Measurements from ENCODE around the gene KLC4. TPM values are rescaled to one million over a fixed set of nuclear protein-coding genes. Genes with fewer than 3 reads are reported as not detected.

KLC4 gene
- total and polyA plus RNA-seq, 9 of the 15 experiments (the other 6 are each of a cell fraction or from before 2014, with no cell fraction given), result 1.7 to 16.2 (median 7.7) TPM

DNA sequence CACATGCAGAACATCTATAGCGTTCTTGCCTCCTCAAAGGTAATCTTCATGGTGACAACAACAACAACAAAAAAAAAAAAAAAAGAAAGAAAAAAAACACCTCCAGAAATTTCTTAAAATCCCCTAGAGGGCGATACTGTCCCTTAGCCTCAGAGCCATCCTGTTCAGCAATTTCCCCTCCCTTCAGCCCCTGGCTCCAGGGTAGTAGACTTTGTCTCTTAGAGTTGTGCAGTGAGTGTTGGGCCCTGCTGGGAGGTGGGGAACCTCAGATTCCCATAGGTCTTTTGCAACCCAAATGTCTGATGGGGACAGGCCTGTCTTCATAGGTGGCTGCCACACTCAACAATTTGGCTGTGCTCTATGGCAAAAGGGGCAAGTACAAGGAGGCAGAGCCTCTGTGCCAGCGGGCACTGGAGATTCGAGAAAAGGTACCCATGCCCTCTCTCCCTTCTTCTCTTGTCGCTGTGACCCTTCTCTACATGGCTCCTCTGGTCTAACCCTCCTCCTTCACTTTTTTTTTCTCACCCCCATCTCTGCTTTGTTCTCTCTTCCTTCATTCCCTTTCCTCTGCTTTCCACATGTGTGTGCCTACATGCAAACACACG, 10.7 kb downstream of the KLC4 start (continued):
- TF ChIP-seq ZNF384 (IDR thresholded peaks at IDR 0.05; ENCODE audit: low read depth, low read length) (peak; percentile 99), FOXK2 (conservative IDR thresholded peaks at IDR 0.05 in 1 of 2, IDR thresholded peaks at IDR 0.05 in 1 of 2; ENCODE audit: low read depth in 2 of 2) (peak; percentile 55 to 82; a peak in 3 of 4 replicates), SP2 (IDR thresholded peaks at IDR 0.05; ENCODE audit: extremely low read depth, low read depth, low read length, poor library complexity, severe bottlenecking) (no peak), TSC22D4 (tag; IDR thresholded peaks at IDR 0.05) (no peak), HDAC6 (IDR thresholded peaks at IDR 0.05; ENCODE audit: low read depth, low read length) (no peak), POLR2G (IDR thresholded peaks at IDR 0.05; ENCODE audit: low read depth, low read length) (no peak), NCOA4 (IDR thresholded peaks at IDR 0.05; ENCODE audit: partially characterized antibody) (no peak), SMC3 (conservative IDR thresholded peaks at IDR 0.05; ENCODE audit: insufficient read depth, low read depth, low read length) (peak; percentile 51), JUND (IDR thresholded peaks at IDR 0.05; ENCODE audit: borderline replicate concordance, low read depth, low read length) (peak; percentile 42; the same call in 1 of the 2 replicates), JUND (tag; IDR thresholded peaks at IDR 0.05; ENCODE audit: borderline replicate concordance, low read depth, low read length) (no peak), FOXJ2 (tag; IDR thresholded peaks at IDR 0.05) (peak; percentile 75; the same call in 1 of the 2 replicates)
- TF ChIP-seq, protein P1, sequence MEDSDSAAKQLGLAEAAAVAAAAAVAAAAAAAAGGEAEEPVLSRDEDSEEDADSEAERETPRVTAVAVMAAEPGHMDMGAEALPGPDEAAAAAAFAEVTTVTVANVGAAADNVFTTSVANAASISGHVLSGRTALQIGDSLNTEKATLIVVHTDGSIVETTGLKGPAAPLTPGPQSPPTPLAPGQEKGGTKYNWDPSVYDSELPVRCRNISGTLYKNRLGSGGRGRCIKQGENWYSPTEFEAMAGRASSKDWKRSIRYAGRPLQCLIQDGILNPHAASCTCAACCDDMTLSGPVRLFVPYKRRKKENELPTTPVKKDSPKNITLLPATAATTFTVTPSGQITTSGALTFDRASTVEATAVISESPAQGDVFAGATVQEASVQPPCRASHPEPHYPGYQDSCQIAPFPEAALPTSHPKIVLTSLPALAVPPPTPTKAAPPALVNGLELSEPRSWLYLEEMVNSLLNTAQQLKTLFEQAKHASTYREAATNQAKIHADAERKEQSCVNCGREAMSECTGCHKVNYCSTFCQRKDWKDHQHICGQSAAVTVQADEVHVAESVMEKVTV (CRISPR knock-in tag; IDR thresholded peaks at IDR 0.05), result peak; percentile 71
- TF ChIP-seq, protein P2, sequence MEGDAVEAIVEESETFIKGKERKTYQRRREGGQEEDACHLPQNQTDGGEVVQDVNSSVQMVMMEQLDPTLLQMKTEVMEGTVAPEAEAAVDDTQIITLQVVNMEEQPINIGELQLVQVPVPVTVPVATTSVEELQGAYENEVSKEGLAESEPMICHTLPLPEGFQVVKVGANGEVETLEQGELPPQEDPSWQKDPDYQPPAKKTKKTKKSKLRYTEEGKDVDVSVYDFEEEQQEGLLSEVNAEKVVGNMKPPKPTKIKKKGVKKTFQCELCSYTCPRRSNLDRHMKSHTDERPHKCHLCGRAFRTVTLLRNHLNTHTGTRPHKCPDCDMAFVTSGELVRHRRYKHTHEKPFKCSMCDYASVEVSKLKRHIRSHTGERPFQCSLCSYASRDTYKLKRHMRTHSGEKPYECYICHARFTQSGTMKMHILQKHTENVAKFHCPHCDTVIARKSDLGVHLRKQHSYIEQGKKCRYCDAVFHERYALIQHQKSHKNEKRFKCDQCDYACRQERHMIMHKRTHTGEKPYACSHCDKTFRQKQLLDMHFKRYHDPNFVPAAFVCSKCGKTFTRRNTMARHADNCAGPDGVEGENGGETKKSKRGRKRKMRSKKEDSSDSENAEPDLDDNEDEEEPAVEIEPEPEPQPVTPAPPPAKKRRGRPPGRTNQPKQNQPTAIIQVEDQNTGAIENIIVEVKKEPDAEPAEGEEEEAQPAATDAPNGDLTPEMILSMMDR (IDR thresholded peaks at IDR 0.05 in 2 of 3, conservative IDR thresholded peaks at IDR 0.05 in 1 of 3; ENCODE audit: insufficient read depth in 2 of 3, low read depth in 1 of 3, low read length in 3 of 3), result peak; percentile 69 to 94 (median 82)
